Measurements from ENCODE around the gene UBXN7. TPM values are rescaled to one million over a fixed set of nuclear protein-coding genes. Genes with fewer than 3 reads are reported as not detected.

Gene UBXN7
- total RNA-seq, 1 experiment from 2014 or later = 125 TPM

GRCh38 chr3:196298521-196298920 lies 133.7 kb downstream of the UBXN7 start:
- Histone ChIP-seq H3K9me2 (ENCODE audit: insufficient read depth) (no peaks in the 10 kb centered on the region), H4K20me1 (ENCODE audit: insufficient read depth) (no peaks in the 10 kb centered on the region), H3K36me3 (ENCODE audit: low read depth) (no peaks in the 10 kb centered on the region), H3K4me3 (no peak overlapping the region), H3F3A (ENCODE audit: insufficient read depth, low read depth) (no peaks in the 10 kb centered on the region), H3K4me1 (replicated peaks; ENCODE audit: insufficient read depth) (no peaks in the 10 kb centered on the region), H3K79me2 (ENCODE audit: low read depth) (no peaks in the 10 kb centered on the region), H3K4me2 (no peak overlapping the region), H2AFZ (no peak overlapping the region), H3K27ac (no peak overlapping the region), H3K9me3 (ENCODE audit: insufficient read depth, low read depth) (no peaks in the 10 kb centered on the region), H3K27me3 (ENCODE audit: insufficient read depth, low read depth) (no peaks in the 10 kb centered on the region)
- DNase-seq = no peak
- ChIA-PET CTCF (interaction anchor here (0.6 to 0.7 kb wide), 2 partner anchors 26 to 281 kb away, joined by 3 to 12 read pairs; no protein-coding TSS in a partner anchor), POLR2A (ENCODE audit: unreplicated experiment) (no interaction called here)
- TF ChIP-seq EZH2 (IDR thresholded peaks at IDR 0.05; ENCODE audit: low read depth) (no peak), CTCF (conservative IDR thresholded peaks at IDR 0.05) (no peak)
- intact Hi-C loops (cut with micrococcal nuclease; ENCODE audit: unreplicated experiment) = no loop called here
- BruUV-seq (replicated peaks) = no TSS peak

Other genes starting within 250 kb of the UBXN7 start
- not detected in 2 replicates for gene ZDHHC19, start 221.0 kb downstream of the UBXN7 start, total RNA-seq (2021)
- 10.3 and 13.9 TPM in 2 replicates for gene SLC51A, start 215.9 kb downstream of the UBXN7 start, total RNA-seq (2021)
- gene PCYT1A, start 144.7 kb downstream of the UBXN7 start, total RNA-seq (2021) = 74.4 and 91.2 TPM in 2 replicates
- 5.1 and 5.3 TPM in 2 replicates for gene DYNLT2B, start 114.2 kb downstream of the UBXN7 start, total RNA-seq (2021)
- 50.1 and 74.8 TPM in 2 replicates for gene TM4SF19, start 94.0 kb downstream of the UBXN7 start, total RNA-seq (2021)
- gene RNF168, start 71.3 kb upstream of the UBXN7 start, total RNA-seq (2021) = 49.3 and 60.6 TPM in 2 replicates
- gene SMCO1, start 82.9 kb upstream of the UBXN7 start, total RNA-seq (2021) = not detected in 2 replicates
- gene WDR53, start 136.1 kb upstream of the UBXN7 start, total RNA-seq (2021) = 33.5 and 34.8 TPM in 2 replicates
- 16.5 and 21.3 TPM in 2 replicates for gene FBXO45, start 136.2 kb upstream of the UBXN7 start, total RNA-seq (2021)
- gene NRROS, start 207.3 kb upstream of the UBXN7 start, total RNA-seq (2021) = 2.2 and 3.1 TPM in 2 replicates